NCI-H2081 treated with DMSO at 0.1 percent for 48 hours (cell line): ENCODE measurements around the gene IFT122.

Experiments used
- DNase-seq: peaks from one replicate; lab custom pipeline; 2025; lab: John Stamatoyannopoulos, UW

Gene IFT122

GRCh38 chr3:129557548-129557894, 117.5 kb downstream of the IFT122 start:
- no peak for DNase-seq

- DNase-seq: no peak
Observed at GRCh38 chr3:129558081-129558771, 118.2 kb downstream of the IFT122 start.

- no peak for DNase-seq
Observed at GRCh38 chr3:129558772-129559564, 118.9 kb downstream of the IFT122 start.

- no peak for DNase-seq
Observed at GRCh38 chr3:129559565-129560079, 119.6 kb downstream of the IFT122 start.

GRCh38 chr3:129560269-129560787, 120.3 kb downstream of the IFT122 start:
- DNase-seq: no peak

- no peak for DNase-seq
Observed at GRCh38 chr3:129560911-129561594, 121.0 kb downstream of the IFT122 start.

- DNase-seq: no peak
Observed at GRCh38 chr3:129561619-129562248, 121.7 kb downstream of the IFT122 start.

GRCh38 chr3:129562803-129563202, 122.8 kb downstream of the IFT122 start:
- DNase-seq: no peak

- no peak for DNase-seq
Observed at GRCh38 chr3:129563332-129563731, 123.3 kb downstream of the IFT122 start.

GRCh38 chr3:129563850-129564535, 124.0 kb downstream of the IFT122 start:
- DNase-seq: no peak

GRCh38 chr3:129564981-129565644, 125.1 kb downstream of the IFT122 start:
- no peak for DNase-seq

- no peak for DNase-seq
Observed at GRCh38 chr3:129565902-129566301, 125.9 kb downstream of the IFT122 start.

GRCh38 chr3:129567176-129567705, 127.2 kb downstream of the IFT122 start:
- DNase-seq: no peak

- no peak for DNase-seq
Observed at GRCh38 chr3:129567939-129568338, 127.9 kb downstream of the IFT122 start.

- DNase-seq: no peak
Observed at GRCh38 chr3:129569856-129570255, 129.8 kb downstream of the IFT122 start.
